Tibial nerve (tissue), 4 donors: Measurements from ENCODE around the gene TMEM253. TPM values are rescaled to one million over a fixed set of nuclear protein-coding genes. Genes with fewer than 3 reads are reported as not detected.
A peak's percentile ranks its signal among the peaks of the same experiment; 100 is the strongest.

Experiments used
- DNase-seq, 2 donors: peaks; one replicate each; pipeline ENCODE4 v3.0.0-alpha.2; 2019; ENCODE audit warnings: low spot score in 2 of 2
- H3K27ac ChIP-seq, 4 donors: fragments of 200-600 bp; sonication (generic) in 3 of 4; one replicate each; pipeline ENCODE4 v1.5.1; 2017 to 2019; ENCODE audit warnings: mild to moderate bottlenecking in 1 of 4
- H3K27me3 ChIP-seq, 2 donors: fragments of 200-600 bp; sonication (generic) in 1 of 2; one replicate each; pipeline versions ENCODE4 v1.5.1 to v1.6.0; 2017 to 2019
- H3K36me3 ChIP-seq, 3 donors: fragments of 200-600 bp; sonication (generic); one replicate each; pipeline ENCODE4 v1.5.1; 2018 to 2019
- H3K4me1 ChIP-seq, 4 donors: fragments of 200-600 bp; sonication (generic) in 3 of 4; one replicate each; pipeline ENCODE4 v1.5.1; 2017 to 2019
- H3K4me3 ChIP-seq, 4 donors: fragments of 200-600 bp; sonication (generic) in 3 of 4; one replicate each; pipeline ENCODE4 v1.5.1; 2017 to 2019; ENCODE audit warnings: mild to moderate bottlenecking in 1 of 4, moderate library complexity in 1 of 4
- H3K9me3 ChIP-seq, 4 donors: fragments of 200-600 bp; sonication (generic) in 3 of 4; one replicate each; pipeline ENCODE4 v1.5.1; 2017 to 2019
- CTCF ChIP-seq, 5 experiments: fragments of 200-600 bp in 3 of 5; fragments of 450-650 bp in 2 of 5; sonication (generic) in 3 of 5; IDR thresholded peaks; one replicate each; pipeline ENCODE4 v1.5.1; 2016 to 2019; ENCODE audit warnings: antibody characterized with exemption in 5 of 5, mild to moderate bottlenecking in 3 of 5, moderate library complexity in 2 of 5
- EP300 ChIP-seq, 2 donors: sonication (generic); formaldehyde crosslinking; IDR thresholded peaks; one replicate each; pipeline ENCODE4 v1.6.1; 2017; ENCODE audit warnings: antibody characterized with exemption in 2 of 2, mild to moderate bottlenecking in 1 of 2
- POLR2A ChIP-seq, 2 donors: fragments of 450-650 bp; IDR thresholded peaks; one replicate each; pipeline ENCODE4 v1.6.1; 2017; ENCODE audit warnings: antibody characterized with exemption in 2 of 2, mild to moderate bottlenecking in 2 of 2, moderate library complexity in 2 of 2
- WGBS, 2 donors: methylation state at CpG; one replicate each; pipeline ENCODE4 v1.1.5; 2018; 5-methylcytosine and 5-hydroxymethylcytosine counted together
- total RNA-seq, 4 donors: library from RNA; depleted of rRNA; stranded (reverse); fragments of >200 nt; gene quantifications; one replicate each; pipeline ENCODE4 v1.1.0, GENCODE V29; 2016

The TMEM253 gene
- total RNA-seq, 4 donors from 2014 or later, result 0.44 to 0.63 TPM; not detected in 2

- Histone ChIP-seq H3K4me1 (peaks cover 0 to 38% (median 19%) of the 10 kb centered on the region in 4 donors), H3K36me3 (no peaks in the 10 kb centered on the region), H3K27me3 (no peaks in the 10 kb centered on the region), H3K9me3 (no peaks in the 10 kb centered on the region), H3K27ac (peak overlapping the region in 1 of 4 donors; percentile 30), H3K4me3 (no peak overlapping the region)
- no peak for DNase-seq
- WGBS, 2 donors, result 75 to 80% methylated on average over 7 of the region's 7 CpGs
- TF ChIP-seq POLR2A (IDR thresholded peaks at IDR 0.05), result no peak
- TF ChIP-seq EP300 (IDR thresholded peaks at IDR 0.05), result no peak
- TF ChIP-seq CTCF (IDR thresholded peaks at IDR 0.05), result no peak
These were observed 33.9 kb upstream of the TMEM253 start for GRCh38 chr14:21066882-21067502.

GRCh38 chr14:21068521-21069387 lies 32.1 kb upstream of the TMEM253 start:
- TF ChIP-seq POLR2A (IDR thresholded peaks at IDR 0.05), result no peak
- TF ChIP-seq CTCF (IDR thresholded peaks at IDR 0.05), result peak; percentile 53 to 91 (median 69)
- TF ChIP-seq EP300 (IDR thresholded peaks at IDR 0.05), result peak in 1 of 2 donors; percentile 11
- 1 to 2% methylated on average over 38 to 45 of the region's 45 CpGs for WGBS, 2 donors
- H3K27ac ChIP-seq, result peak overlapping the region; percentile 81 to 97 (median 94)
- no peaks in the 10 kb centered on the region for H3K27me3 ChIP-seq
- H3K36me3 ChIP-seq, result peaks cover 0 to under 1% (median 0%) of the 10 kb centered on the region in 3 donors
- H3K9me3 ChIP-seq, result no peaks in the 10 kb centered on the region
- DNase-seq, result peak in 1 of 2 donors; percentile 63
- peaks cover 0 to 43% (median 28%) of the 10 kb centered on the region in 4 donors for H3K4me1 ChIP-seq
- peak overlapping the region; percentile 54 to 88 (median 74) for H3K4me3 ChIP-seq

GRCh38 chr14:21069388-21070082 lies 31.3 kb upstream of the TMEM253 start:
- TF ChIP-seq POLR2A (IDR thresholded peaks at IDR 0.05) (no peak), CTCF (IDR thresholded peaks at IDR 0.05) (peak in 2 of 5 experiments; percentile 7 to 13), EP300 (IDR thresholded peaks at IDR 0.05) (peak in 1 of 2 donors; percentile 67)
- H3K36me3 ChIP-seq, result peaks cover 0 to 8% (median 0%) of the 10 kb centered on the region in 3 donors
- H3K4me3 ChIP-seq, result peak overlapping the region; percentile 54 to 88 (median 74)
- 1% methylated on average over 32 to 36 of the region's 40 CpGs for WGBS, 2 donors
- H3K9me3 ChIP-seq, result no peaks in the 10 kb centered on the region
- H3K27me3 ChIP-seq, result no peaks in the 10 kb centered on the region
- H3K4me1 ChIP-seq, result peaks cover 0 to 50% (median 32%) of the 10 kb centered on the region in 4 donors
- peak in 1 of 2 donors; percentile 39 for DNase-seq
- H3K27ac ChIP-seq, result peak overlapping the region; percentile 81 to 97 (median 94)

- DNase-seq, result peak; percentile 20 to 46
- H3K27me3 ChIP-seq, result no peaks in the 10 kb centered on the region
- WGBS, 2 donors, result 2% methylated on average over 21 to 23 of the region's 63 CpGs
These were observed 30.7 kb upstream of the TMEM253 start, which contains the start of gene ARHGEF40 for GRCh38 chr14:21070083-21070609. Gene ARHGEF40 (plus strand): TSS chr14:21070304. CDS start chr14:21070397, 93 bp downstream.

More at GRCh38 chr14:21070083-21070609, 30.7 kb upstream of the TMEM253 start, which contains the start of gene ARHGEF40:
- Histone ChIP-seq H3K36me3 (peaks cover 0 to 14% (median 0%) of the 10 kb centered on the region in 3 donors), H3K4me1 (peaks cover 0 to 56% (median 34%) of the 10 kb centered on the region in 4 donors), H3K9me3 (no peaks in the 10 kb centered on the region), H3K27ac (peak within 1 kb of the TSS; percentile 81 to 97 (median 94)), H3K4me3 (peak within 1 kb of the TSS; percentile 54 to 88 (median 74))
- no peak for TF ChIP-seq CTCF (IDR thresholded peaks at IDR 0.05)
- TF ChIP-seq EP300 (IDR thresholded peaks at IDR 0.05), result no peak
- peak in 1 of 2 donors; percentile 45 for TF ChIP-seq POLR2A (IDR thresholded peaks at IDR 0.05)
